Ovary (tissue), 9 donors: ENCODE results near the gene MRRF. TPM values are rescaled to one million over a fixed set of nuclear protein-coding genes. Genes with fewer than 3 reads are reported as not detected.

Source experiments
- DNase-seq, 5 donors: peaks; one replicate each; pipeline ENCODE4 v3.0.0-alpha.2; 2019 to 2020
- H3K27ac ChIP-seq, 2 donors: fragments of 200-600 bp; one replicate each; pipeline versions ENCODE4 v1.5.1 to v1.8.0; 2019 to 2022
- H3K27me3 ChIP-seq: fragments of 200-600 bp; one replicate; pipeline ENCODE4 v1.8.0; 2022
- H3K36me3 ChIP-seq: fragments of 200-600 bp; sonication (generic); one replicate; pipeline ENCODE4 v1.5.1; 2019
- H3K4me1 ChIP-seq: one replicate; pipeline ENCODE4 v1.8.1; 2013; ENCODE audit warnings: mild to moderate bottlenecking, moderate library complexity; ENCODE audit not compliant: insufficient read depth
- H3K4me3 ChIP-seq: fragments of 200-600 bp; sonication (generic); one replicate; pipeline ENCODE4 v1.5.1; 2017
- H3K9me3 ChIP-seq, 2 donors: fragments of 200-600 bp in 1 of 2; sonication (generic) in 1 of 2; one replicate each; pipeline versions ENCODE4 v1.5.1 to v1.8.1; 2013 to 2019; ENCODE audit warnings: mild to moderate bottlenecking in 1 of 2, moderate library complexity in 1 of 2
- CTCF ChIP-seq, 3 donors: fragments of 450-650 bp in 2 of 3; fragments of 200-600 bp in 1 of 3; IDR thresholded peaks; one replicate each; pipeline versions ENCODE4 v1.5.1 to v1.8.0; 2016 to 2022; ENCODE audit warnings: antibody characterized with exemption in 3 of 3, mild to moderate bottlenecking in 1 of 3
- EP300 ChIP-seq: sonication (generic); formaldehyde crosslinking; IDR thresholded peaks from one replicate; pipeline ENCODE4 v1.6.1; 2017; ENCODE audit warnings: antibody characterized with exemption
- POLR2A ChIP-seq: fragments of 450-650 bp; IDR thresholded peaks from one replicate; pipeline ENCODE4 v1.6.1; 2017; ENCODE audit warnings: antibody characterized with exemption, mild to moderate bottlenecking, moderate library complexity
- WGBS, 3 donors: extraction: QIAGEN DNeasy Blood & Tissue Kit in 1 of 3; methylation state at CpG; one replicate each; pipeline versions ENCODE4 v1.1.5 to v1.1.7; 2013 to 2017; 5-methylcytosine and 5-hydroxymethylcytosine counted together
- intact Hi-C, 4 donors: fragments of 100-400 bp; cut with DNase I; formaldehyde crosslinking; loops; one replicate each; pipeline versions ENCODE4 v1.11.0 to v1.15.1; 2022 to 2023
- polyA plus RNA-seq, 2 donors: library from polyadenylated mRNA; stranded (reverse); fragments of 200-250 nt in 1 of 2; fragments of 350-450 nt in 1 of 2; fragmentation: Illumina TruSeq in 1 of 2; extraction: RNeasy Lipid Tissue Mini Kit (QIAGEN cat#74804) in 1 of 2; gene quantifications; one replicate each; pipeline ENCODE4 v1.2.3, GENCODE V29; 2013 to 2014
- total RNA-seq, 7 donors: library from RNA; depleted of rRNA in 2 of 7; stranded (reverse); fragments of >200 nt in 2 of 7; fragmentation: NEBNext Ultra II Directional in 3 of 7; extraction: Animal tissue kit (Norgen Biotek cat#: 25700) in 3 of 7; gene quantifications; one replicate each; pipeline versions ENCODE4 v1.1.0 to v1.2.4, GENCODE V29; 2016 to 2023
- donor health status: DM: no; HTN: no; CAD: no; lungs with moderate emphysema.
- donor health status: DM: no; HTN: no; CAD: no.
- donor health status: Bipolar disorder and iron deficiency.
- donor health status: DM: yes; HTN: yes; CAD: no.
- donor health status: DM: no; HTN: no; CAD: no.
- donor health status: DM: yes; HTN: yes; CAD: no.

Gene MRRF
- total and polyA plus RNA-seq, 9 donors: 15.6 to 29.8 (median 22.2) TPM

GRCh38 chr9:122302237-122303093 lies 37.8 kb downstream of the MRRF start:
- no peak for DNase-seq
- H3K4me1 ChIP-seq: no peaks in the 10 kb centered on the region
- WGBS, 3 donors: 88 to 92% (median 92%) methylated on average over 5 of the region's 5 CpGs
- H3K4me3 ChIP-seq: no peak overlapping the region
- intact Hi-C loops: no loop called here
- TF ChIP-seq CTCF (IDR thresholded peaks at IDR 0.05) (no peak), POLR2A (no peak), EP300 (no peak)
- no peak overlapping the region for H3K27ac ChIP-seq
- no peaks in the 10 kb centered on the region for H3K27me3 ChIP-seq
- H3K9me3 ChIP-seq: no peaks in the 10 kb centered on the region
- no peaks in the 10 kb centered on the region for H3K36me3 ChIP-seq

GRCh38 chr9:122307061-122307460 lies 42.4 kb downstream of the MRRF start:
- Histone ChIP-seq H3K4me3 (no peak overlapping the region), H3K4me1 (no peaks in the 10 kb centered on the region), H3K9me3 (no peaks in the 10 kb centered on the region), H3K36me3 (no peaks in the 10 kb centered on the region), H3K27ac (no peak overlapping the region), H3K27me3 (no peaks in the 10 kb centered on the region)
- TF ChIP-seq CTCF (IDR thresholded peaks at IDR 0.05) (no peak), EP300 (no peak), POLR2A (no peak)
- peak in 1 of 5 donors; percentile 19 for DNase-seq
- intact Hi-C loops: no loop called here
- WGBS, 3 donors: 71 to 78% (median 73%) methylated on average over 5 of the region's 5 CpGs

GRCh38 chr9:122307925-122308324 lies 43.2 kb downstream of the MRRF start:
- no peaks in the 10 kb centered on the region for H3K9me3 ChIP-seq
- no peak for DNase-seq
- H3K4me3 ChIP-seq: no peak overlapping the region
- no peaks in the 10 kb centered on the region for H3K36me3 ChIP-seq
- no peaks in the 10 kb centered on the region for H3K4me1 ChIP-seq
- no peak overlapping the region for H3K27ac ChIP-seq
- no peaks in the 10 kb centered on the region for H3K27me3 ChIP-seq
- intact Hi-C loops: no loop called here
- TF ChIP-seq CTCF (IDR thresholded peaks at IDR 0.05) (no peak), EP300 (no peak), POLR2A (no peak)
- WGBS, 3 donors: 76 to 95% (median 82%) methylated on average over 1 of the region's 1 CpG

GRCh38 chr9:122309861-122310260 lies 45.2 kb downstream of the MRRF start:
- no peaks in the 10 kb centered on the region for H3K36me3 ChIP-seq
- 20 to 53% (median 29%) methylated on average over 2 of the region's 2 CpGs for WGBS, 3 donors
- TF ChIP-seq EP300: no peak
- TF ChIP-seq CTCF (IDR thresholded peaks at IDR 0.05): no peak
- no peak for TF ChIP-seq POLR2A

More at GRCh38 chr9:122309861-122310260, 45.2 kb downstream of the MRRF start:
- Histone ChIP-seq H3K27ac (no peak overlapping the region), H3K9me3 (no peaks in the 10 kb centered on the region), H3K27me3 (no peaks in the 10 kb centered on the region), H3K4me3 (no peak overlapping the region), H3K4me1 (no peaks in the 10 kb centered on the region)
- no peak for DNase-seq
- intact Hi-C loops: no loop called here
